Stimulated activated naive CD8-positive, alpha-beta T cell treated with anti-CD3 and anti-CD28 coated beads, Interleukin-15, Interleukin-2, amounts not matched to agents 100 U/mL and 50 U/mL, for 24 hours (primary cell): Measurements from ENCODE around the gene TICAM2.
"Not testable (repeated sequence)": the region's sequence is repeated elsewhere in the genome, so short reads cannot be mapped to it uniquely, and the experiment has no call there.

Source experiments
- ATAC-seq: fragments of 150-1000 bp; cut with Tn5 transposase; one replicate; pipeline ENCODE4 v1.10.0; 2021
- DNase-seq: peaks from one replicate; pipeline ENCODE4 v3.0.0; 2021

The TICAM2 gene, protein sequence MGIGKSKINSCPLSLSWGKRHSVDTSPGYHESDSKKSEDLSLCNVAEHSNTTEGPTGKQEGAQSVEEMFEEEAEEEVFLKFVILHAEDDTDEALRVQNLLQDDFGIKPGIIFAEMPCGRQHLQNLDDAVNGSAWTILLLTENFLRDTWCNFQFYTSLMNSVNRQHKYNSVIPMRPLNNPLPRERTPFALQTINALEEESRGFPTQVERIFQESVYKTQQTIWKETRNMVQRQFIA

DNA sequence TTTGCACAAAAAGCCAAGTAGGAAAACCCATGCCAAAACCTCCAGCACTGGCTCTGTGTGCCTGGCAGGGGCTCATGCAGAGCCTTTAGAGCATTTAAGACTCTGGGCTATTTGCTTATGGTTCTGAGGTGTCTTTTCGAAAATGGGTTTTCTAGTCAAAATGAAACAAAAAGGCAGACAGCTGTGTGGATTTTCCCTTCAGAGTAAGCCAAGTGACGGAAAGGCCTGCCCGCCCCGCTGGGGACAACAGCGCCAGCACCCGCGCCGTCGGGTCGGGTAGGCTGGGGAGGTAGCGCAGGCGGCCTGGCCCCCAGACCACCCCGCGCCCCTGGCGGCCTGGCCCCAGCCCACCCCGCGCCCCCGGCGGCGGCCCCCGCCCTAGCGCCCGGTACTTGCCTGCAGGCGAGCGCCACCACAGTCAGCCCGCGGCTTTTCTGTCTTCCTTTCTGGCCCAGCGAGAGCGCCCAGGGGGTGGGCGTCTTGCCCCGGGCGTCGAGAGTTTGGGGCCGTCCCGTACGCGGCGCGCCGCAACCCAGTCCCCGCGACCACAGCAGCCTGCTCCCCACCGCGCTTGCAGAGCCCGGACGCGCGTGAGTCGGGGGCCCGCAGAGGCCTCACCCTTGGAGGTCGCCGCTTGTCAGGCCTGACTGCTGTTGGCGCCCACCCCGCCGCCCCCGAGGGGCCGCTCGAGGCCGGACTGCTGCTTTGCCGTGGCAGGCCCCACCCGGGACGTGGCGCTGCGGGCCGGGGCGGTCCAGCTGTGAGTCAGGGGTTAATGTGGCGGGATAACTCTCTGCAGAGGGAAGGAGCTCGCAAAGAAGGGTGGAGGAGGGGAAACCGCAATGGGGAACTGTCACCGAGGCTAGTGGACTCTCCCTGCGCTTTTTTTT is at the start of gene TICAM2:
Gene TICAM2 (minus strand): TSS at position 779 of the 890 bp plus-strand sequence. CDS start 21,223 bp downstream, outside the sequence.
- ATAC-seq, result peak; percentile 91
- DNase-seq, result peak; percentile 73

DNA sequence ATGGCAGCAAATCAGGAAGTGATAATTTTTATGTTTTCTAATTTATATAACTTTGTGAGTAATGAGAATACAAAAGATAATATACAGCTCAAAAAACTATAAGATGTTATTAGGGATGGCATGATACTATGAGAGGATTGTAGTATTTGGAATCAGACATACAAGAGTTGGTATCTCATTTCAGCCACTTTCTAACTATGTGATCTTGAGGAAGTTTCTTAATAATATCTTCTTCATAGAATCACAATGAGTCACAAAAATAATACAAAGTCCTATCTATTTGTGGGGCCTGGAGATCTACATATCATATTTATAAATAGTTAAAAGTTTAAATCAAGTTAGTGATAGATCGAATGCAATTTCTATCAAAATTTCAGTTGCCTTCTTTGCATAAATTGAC is 47.3 kb upstream of the TICAM2 start:
- ATAC-seq (no peak), DNase-seq (no peak)

DNA sequence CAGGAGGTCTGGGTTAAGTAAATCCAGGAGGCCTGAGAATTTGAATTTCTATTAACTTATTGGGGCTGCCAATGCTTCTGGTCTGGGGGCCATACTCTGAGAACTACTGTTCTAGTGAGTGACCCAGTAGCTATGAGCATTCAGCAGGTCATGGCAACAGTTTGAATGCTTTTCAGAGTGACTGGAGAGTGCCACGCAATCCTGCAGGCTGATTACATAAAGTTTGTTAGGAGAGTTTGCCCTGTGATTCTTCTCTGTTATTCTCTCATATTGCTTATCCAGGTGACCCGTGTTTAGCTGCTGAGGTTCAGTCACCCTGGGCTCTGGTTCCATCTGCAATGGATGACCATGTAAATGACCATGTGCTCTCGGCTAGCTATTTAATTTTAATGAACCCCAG is 45.8 kb upstream of the TICAM2 start:
- ATAC-seq (no peak), DNase-seq (no peak)

DNA sequence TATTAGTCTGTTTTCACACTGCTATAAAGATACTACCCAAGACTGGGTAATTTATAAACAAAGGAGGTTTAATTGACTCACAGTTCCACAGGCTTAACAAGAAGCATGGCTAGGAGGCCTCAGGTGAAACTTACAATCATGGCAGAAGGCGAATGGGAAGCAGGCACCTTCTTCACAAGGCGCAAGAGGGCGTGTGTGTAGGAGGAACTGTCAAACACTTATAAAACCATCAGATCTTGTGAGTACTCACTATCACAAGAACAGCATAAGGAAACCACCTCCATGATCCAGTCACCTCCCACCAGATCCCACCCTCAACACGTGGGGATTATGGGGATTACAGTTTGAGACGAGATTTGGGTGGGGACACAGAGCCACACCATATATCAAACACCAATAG is 43.1 kb upstream of the TICAM2 start:
- not testable (repeated sequence) for ATAC-seq, DNase-seq

DNA sequence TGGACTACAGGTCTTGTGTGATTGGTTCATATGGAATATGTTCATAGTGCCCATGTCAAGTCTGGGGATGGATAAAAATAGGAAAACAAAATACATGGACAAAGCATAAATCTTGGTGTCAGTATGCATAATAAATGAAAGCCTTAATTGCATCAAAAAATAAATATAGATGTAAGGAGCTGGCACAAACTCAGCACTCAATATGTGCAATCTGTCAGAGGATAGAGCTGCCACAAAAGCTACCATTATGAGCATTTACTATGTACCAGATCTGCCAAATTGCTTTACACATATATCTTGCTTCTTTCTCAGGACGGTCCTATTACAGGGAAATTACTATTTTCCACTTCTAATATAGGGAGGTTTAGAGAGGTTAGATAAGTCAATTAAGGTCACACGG is 41.8 kb upstream of the TICAM2 start:
- ATAC-seq (no peak), DNase-seq (no peak)

DNA sequence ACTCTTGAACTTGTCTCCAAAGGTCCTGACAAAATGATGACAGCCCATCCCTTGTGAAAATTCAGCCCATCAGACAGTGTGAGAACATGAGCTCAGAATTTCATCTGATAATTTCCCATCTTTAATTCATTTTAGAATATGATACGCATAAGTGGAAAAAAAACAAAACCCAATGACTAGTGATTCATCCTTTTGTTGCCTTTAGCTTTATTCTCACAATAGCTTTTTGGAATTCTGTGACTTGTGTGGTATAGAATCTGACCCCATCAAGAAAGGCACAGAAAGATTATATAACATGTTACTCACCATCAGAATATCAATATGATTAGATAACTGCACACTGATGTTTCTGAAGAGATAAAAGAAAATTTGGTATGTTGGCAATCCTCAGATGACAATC is 39.7 kb upstream of the TICAM2 start:
- no peak for DNase-seq

DNA sequence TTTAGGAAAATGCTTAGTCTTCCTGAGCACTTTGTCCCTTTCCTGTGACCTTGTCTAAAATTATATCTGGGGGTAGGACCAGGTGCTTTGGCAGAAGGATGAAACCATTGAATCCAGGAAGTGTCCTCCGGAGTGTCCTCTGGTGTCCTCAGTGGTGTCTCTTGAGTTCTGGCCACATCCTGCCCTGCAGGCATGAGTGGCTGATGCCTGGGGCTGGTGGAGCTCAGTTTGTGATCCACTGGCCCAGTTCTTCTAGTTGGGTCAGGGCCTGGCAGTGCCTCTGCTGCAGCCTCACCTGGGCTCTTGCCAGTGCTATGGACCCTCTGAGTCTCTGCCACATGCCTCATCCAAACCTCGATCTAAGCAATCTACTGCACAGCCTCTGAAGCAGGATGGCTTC is 38.0 kb upstream of the TICAM2 start:
- ATAC-seq (no peak), DNase-seq (no peak)

More for the DNA sequence above, 39.7 kb upstream of the TICAM2 start:
- ATAC-seq, result no peak

DNA sequence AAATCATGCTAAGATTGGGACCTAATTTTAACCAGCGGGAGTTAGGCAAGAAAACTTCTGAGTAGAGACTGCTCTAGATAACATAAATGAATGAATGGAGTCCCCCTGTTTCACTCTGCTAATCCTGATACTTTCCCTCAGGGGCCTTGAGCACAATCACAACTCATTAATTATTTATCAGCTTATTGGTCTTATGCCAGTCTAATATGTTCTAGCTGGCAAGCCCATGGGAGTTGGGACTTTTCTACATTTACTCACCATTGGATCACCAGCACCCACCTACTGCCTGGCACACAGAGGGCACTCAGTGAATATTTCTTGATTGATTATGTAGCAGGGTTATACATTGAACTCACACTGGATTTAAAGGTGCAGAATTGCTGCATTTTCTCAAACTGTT is 37.1 kb upstream of the TICAM2 start:
- ATAC-seq (no peak), DNase-seq (no peak)

DNA sequence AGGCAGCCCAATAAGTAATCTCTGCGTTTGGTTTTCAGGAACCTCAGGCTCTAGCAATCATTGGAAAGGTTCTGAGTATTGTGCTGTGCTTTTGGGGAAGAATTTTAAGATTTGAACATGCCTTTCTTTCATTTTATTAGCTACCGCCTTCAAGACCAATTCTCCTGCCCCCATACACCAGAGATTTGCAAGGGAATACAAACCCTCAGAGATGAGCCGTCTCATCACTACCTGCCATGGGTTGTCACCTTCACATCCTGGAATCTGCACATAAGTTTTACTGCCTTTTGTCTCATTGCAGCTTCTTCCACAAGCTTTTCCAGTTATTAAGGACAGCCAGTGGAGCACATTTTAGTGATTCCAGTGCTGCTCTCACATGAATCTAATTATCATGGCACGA is 35.2 kb upstream of the TICAM2 start:
- ATAC-seq (no peak), DNase-seq (no peak)

DNA sequence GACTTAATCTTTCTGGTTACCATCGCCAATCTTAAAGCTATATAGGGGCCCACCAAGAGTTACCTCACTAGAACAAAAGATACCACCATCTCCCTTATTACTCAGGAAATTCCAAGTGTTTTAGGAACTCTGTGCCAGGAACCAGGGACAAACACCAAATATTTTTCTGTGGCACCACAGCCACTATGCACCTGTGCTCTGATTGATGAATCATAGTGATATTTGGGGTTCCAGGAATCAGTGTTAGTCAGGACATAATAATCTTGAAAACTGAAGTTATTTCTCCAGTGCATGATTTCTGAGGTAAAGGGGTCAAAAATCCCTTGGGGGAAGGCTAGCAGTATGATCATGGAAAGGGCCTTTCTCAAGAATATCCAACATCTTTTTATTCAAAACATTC is 33.7 kb upstream of the TICAM2 start:
- no peak for ATAC-seq
- DNase-seq, result no peak

DNA sequence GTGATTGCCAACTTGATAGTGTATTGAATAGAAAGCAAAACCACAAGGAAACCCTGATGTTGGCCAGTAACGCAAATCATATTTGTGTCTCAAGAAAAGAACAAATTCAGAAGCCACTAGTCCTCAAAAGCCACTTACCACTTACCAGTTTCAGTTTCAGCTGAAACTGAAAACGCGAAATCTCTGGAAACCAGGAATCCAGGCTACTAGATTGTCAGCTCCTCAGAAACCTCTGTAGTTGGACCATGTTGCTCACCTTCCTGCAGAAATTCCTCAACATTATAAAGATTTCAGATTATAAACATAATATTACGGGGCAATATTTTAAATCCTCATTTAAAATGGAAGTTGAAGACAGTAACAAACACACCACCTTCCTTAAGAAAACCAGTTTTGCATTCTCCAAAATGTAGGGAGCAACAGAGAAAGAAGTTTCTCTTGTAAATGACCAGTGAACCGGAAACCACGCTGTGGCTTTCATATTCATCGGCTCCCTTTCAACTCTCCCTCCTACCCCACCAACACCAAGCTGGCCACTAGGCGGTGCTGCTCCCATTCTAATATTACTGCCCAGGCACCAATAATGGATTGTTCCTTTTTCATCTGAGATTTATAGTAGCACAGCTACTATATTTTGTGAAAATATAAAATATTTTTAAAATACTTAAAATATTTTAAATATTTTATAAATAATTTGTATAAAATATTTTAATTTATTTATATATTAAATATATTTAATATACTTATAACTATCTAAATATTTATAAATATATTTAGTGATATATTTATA is 32.3 kb upstream of the TICAM2 start:
- peak; percentile 65 for ATAC-seq
- DNase-seq, result peak; percentile 91

DNA sequence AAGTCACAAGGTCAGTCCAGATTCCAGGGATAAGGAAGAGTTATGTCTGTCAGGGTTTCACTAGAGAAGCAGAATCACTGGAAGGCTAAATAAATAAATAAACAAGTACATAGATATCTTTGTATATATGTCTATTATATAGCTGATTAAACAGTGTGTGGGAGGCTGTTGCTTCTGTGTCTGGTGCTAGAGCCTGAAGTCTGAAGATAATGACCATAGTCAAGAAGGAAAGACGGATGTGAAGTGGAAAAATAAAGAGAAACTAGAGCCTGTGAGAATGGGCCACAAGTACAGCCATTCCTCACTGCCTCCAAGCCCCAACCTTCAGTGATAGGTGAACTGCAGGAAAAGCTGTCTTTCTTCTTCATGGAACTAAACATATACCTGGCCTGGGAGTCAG is 27.6 kb upstream of the TICAM2 start:
- no peak for DNase-seq

DNA sequence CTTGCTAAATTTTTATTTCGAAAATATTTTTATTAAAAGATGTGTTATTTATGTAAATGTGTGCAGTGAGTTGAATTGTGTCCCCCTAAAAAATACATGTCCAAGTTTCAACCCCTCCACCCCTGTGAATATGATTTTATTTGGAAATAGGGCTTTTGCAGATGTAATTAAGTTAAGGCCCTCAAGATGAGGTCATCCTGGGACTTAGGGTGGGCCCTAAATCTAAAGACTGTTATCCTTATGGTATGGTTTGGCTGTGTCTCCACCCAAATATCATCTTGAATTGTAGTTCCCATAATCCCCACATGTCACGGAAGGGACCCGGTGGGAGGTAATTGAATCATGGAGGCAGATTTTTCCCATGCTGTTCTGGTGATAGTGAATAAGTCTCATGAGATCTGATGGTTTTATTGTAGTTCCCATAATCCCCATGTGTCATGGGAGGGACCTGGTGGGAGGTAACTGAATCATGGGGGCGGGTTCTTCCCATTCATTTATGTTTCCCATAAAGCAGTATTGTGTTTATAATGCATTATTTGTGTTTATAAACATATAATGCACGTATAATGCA is 25.1 kb upstream of the TICAM2 start:
- DNase-seq, result no peak
- ATAC-seq, result no peak

More for the DNA sequence above, 27.6 kb upstream of the TICAM2 start:
- no peak for ATAC-seq

DNA sequence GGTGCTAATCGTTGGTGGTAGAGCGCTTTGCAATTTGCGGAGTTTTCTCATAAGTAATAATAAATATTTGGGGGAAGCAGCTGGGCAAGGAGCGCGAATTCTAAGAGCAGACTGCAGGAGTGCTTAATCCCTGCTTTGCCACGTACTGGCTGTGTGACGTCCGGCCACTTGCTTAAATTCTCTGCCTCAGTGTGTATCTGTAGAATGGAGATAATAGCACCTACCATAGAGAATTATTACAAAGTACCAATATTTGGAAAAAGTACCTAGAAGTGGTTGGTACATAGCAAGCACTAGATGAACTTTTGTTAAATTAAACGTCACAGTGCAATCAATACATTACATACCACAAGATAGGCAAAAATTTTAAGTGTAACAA is 24.2 kb upstream of the TICAM2 start:
- peak; percentile 4 for ATAC-seq

DNA sequence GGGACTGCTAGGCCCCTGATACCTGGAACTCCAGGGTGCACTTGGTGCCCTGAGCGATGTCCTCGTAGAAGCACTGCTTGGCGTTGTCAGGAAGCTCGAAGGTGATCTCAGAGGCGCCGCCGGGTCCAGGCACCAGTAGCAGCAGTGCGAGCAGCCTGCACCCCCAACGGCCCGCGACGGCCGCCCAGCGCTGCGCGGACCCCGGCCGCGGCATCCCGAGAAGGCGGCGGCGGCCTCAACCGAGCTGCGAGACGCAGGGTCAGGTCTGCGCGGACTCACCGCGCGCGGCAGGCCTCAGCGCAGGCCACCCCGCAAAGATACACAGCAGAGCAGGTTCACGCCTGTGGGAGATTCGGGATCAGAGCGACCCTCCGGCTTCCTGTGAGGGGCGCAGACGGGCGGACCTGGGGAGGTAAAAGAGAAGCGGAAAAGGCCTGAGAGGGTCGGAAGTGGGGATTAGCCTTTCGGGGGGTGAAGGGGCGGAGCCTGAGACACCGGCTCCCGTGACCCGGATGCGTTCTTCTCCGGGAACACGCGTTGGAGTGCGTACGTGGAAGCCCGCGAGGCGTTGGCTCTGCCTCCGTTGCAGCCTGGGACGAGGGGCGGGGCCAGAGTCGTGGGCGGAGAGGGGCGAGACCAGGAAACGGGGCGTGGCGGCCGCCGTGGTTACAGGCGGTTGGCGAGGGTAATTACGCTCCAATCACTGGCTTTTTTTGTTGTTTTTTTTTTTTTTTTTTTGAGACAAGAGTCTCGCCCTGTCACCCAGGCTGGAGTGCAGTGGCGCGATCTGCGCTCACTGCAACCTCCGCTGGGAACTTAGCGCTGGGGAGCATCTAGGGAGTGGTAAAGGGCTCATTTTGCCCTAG is 23.5 kb upstream of the TICAM2 start, which contains the start of gene TMED7:
Gene TMED7 (minus strand): TSS at position 458 of the 866 bp plus-strand sequence. CDS start 244 bp downstream, at position 214.
- DNase-seq, result peak; percentile 100

More for the DNA sequence above, 24.2 kb upstream of the TICAM2 start:
- DNase-seq, result no peak

DNA sequence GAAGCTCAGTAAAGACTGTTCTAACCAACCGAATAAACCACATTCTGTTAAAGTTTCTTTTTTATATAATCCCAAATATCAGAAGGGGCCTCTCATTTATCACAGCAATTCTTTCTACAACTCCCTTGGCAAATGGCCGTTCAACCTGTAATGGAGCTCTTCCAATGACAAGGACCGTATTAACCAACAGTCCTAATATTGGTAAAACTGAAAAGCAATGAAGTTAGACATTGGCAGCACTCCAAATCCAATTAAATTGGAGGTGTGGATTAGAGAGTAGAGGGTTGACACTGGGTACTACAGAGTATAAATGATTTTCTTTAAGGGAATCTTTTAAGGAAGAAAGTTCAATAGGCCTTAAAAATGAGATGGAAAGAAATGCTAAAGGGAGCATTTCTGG is 22.7 kb upstream of the TICAM2 start:
- DNase-seq (no peak), ATAC-seq (no peak)

More for the DNA sequence above, 23.5 kb upstream of the TICAM2 start, which contains the start of gene TMED7:
- peak; percentile 95 for ATAC-seq

DNA sequence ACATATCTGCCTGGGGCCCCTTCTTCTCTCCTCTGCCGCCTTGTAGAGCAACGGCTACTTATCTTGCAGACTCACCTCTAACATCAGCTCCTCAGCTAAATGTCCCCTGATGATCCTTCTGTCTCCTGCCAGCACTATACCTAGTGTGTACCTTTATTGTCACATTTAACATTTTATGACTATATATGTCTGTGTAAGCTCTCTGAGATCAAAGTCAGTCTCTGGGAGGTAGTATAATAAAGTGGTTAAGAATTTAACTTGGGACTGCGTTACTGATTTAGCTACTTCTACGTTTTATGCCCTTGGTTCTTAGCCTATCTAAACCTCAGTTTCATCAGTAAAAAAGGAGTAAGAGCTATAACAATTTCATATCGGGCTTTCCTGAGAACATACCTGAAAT is 21.4 kb upstream of the TICAM2 start:
- no peak for DNase-seq
- no peak for ATAC-seq

DNA sequence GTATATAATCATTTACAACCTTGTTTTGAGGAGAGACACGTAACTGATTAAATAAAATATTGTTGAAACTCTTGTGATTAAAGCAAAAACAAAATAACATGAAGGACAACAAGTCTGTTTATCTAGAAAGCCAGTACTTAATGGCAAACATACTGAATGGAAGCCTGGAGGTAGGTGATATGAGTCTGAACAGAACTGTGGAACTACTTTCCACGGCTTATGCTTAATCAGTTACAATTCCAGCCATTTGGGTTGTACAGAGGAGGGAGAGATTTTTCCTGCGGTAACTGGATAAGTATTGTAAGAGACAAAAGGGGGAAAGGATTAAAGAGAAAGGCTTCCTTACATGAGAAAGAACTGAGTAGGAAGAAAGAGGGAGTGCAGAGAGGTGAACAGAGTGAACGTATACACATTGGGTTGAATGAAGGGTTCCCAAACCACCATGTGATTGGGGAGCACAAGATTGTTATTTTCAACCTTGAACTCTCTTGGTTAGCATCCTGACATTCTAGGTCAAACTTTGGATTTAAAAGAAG is 19.2 kb upstream of the TICAM2 start:
- ATAC-seq, result no peak
- DNase-seq, result no peak

DNA sequence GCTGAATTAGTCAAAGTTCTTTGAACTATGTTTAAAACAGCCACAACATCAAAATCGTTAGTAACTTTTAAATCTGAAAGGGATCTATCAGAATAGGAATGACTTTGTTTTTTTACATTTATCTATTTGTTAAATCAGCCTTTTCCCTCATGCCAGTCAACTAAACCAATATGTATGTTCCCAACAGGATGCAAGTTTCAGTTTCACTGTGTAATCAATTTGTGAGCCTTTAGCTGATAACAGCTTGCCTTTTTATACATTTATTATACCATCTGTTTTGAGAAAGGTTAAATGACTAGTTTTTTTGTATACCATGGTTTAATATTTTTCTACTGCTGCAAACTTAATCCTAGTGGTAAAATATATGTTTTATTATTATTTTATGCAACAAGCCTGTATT is 14.6 kb upstream of the TICAM2 start:
- ATAC-seq, result no peak
- no peak for DNase-seq

DNA sequence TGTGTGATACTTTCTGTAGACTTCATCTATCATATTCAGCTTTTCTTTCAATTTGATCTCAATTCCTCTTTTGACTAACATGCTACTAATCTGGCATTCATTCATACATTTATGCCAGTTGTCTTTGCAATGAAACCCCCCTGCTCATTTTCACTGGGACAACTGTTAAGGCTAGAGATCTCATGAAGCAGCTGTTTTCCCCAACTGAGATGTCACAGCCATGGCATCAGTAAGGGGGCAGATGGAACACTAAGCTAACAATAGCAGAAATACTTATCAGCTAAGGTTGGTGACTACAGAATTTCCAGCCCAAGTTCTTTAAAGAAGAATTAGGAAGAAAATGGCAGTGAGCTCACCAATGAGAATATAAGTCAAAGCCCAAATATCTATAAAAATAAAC is 14.2 kb upstream of the TICAM2 start:
- DNase-seq, result no peak

DNA sequence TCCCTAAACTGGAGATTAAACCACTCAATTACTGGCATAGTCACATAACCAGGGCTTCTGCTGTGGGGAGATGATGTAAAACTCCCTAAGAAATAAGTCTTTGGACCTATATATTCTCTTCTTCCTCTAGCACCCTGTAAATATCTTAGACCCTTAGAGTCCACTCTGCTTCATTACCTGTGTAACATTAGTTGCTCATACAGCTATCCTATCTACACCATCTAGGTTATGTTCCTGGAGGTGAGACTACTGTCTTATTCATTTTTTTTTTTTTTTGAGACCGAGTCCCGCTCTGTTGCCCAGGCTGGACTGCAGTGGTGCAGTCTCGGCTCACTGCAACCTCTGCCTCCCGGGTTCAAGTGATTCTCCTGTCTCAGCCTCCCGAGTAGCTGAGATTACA is 9.6 kb upstream of the TICAM2 start:
- DNase-seq (no peak), ATAC-seq (no peak)

More for the DNA sequence above, 14.2 kb upstream of the TICAM2 start:
- ATAC-seq, result no peak
